Astrocyte (in vitro differentiated cells and primary cell): ENCODE measurements around the gene RAX2.

ENCODE experiments used
- EZH2 ChIP-seq: IDR thresholded peaks from 2 replicates; pipeline ENCODE4 v1.6.1; 2012; ENCODE audit warnings: mild to moderate bottlenecking, low read length, inconsistent platforms; ENCODE audit not compliant: insufficient read depth
- TF ChIP-seq, protein P1 (sequence below): IDR thresholded peaks from 2 replicates; pipeline ENCODE4 v1.5.1; 2011; ENCODE audit warnings: low read depth, mild to moderate bottlenecking, inconsistent platforms, low read length, moderate library complexity; ENCODE audit not compliant: insufficient read depth

DNA sequence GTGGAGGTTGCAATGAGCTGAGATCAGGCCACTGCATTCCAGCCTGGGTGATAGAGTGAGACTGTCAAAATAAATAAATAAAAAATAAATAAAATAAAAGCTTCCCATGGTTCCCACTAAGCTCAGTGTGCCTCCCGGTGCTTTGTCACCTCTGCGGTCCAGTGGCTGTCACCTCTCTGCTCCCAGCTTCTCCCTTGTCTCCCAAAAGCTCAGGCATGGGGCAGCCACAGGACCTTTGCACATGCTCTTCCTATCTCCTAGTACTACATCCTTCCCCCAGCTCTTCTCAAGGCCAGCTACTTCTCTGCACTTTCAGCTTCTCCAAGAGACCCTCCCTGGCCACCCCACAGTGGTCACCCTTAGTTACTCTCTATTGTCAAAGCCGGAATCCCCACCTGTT is 21.8 kb upstream of the RAX2 start:
- TF ChIP-seq EZH2 = no peak
- TF ChIP-seq, protein P1, sequence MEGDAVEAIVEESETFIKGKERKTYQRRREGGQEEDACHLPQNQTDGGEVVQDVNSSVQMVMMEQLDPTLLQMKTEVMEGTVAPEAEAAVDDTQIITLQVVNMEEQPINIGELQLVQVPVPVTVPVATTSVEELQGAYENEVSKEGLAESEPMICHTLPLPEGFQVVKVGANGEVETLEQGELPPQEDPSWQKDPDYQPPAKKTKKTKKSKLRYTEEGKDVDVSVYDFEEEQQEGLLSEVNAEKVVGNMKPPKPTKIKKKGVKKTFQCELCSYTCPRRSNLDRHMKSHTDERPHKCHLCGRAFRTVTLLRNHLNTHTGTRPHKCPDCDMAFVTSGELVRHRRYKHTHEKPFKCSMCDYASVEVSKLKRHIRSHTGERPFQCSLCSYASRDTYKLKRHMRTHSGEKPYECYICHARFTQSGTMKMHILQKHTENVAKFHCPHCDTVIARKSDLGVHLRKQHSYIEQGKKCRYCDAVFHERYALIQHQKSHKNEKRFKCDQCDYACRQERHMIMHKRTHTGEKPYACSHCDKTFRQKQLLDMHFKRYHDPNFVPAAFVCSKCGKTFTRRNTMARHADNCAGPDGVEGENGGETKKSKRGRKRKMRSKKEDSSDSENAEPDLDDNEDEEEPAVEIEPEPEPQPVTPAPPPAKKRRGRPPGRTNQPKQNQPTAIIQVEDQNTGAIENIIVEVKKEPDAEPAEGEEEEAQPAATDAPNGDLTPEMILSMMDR = no peak
